Right ventricle myocardium inferior (tissue), 1 donor: Measurements from ENCODE around the gene NAALAD2. TPM values are rescaled to one million over a fixed set of nuclear protein-coding genes. Genes with fewer than 3 reads are reported as not detected.
"Not testable (repeated sequence)": the region's sequence is repeated elsewhere in the genome, so short reads cannot be mapped to it uniquely, and the experiment has no call there.

Source experiments
- ATAC-seq: fragments of 200-7000 bp; cut with Tn5 transposase; one replicate; pipeline ENCODE4 v1.9.1; 2020; ENCODE audit warnings: mild to moderate bottlenecking, moderate library complexity
- DNase-seq: peaks from one replicate; pipeline ENCODE4 v3.0.0; 2021; ENCODE audit errors: missing footprints
- intact Hi-C: fragments of 100-400 bp; cut with DNase I; formaldehyde crosslinking; loops from one replicate; pipeline ENCODE4 v1.11.0; 2022
- total RNA-seq: library from RNA; stranded (reverse); fragmentation: NEBNext Ultra II Directional; extraction: Animal tissue kit (Norgen Biotek cat#: 25700); gene quantifications from one replicate; pipeline ENCODE4 v1.2.1, GENCODE V29; 2021
- donor health status: DM: no; HTN: yes; CAD: no; lungs with severe emphysema.

NAALAD2 gene
- total RNA-seq, 1 donor from 2014 or later = 1.1 TPM

- intact Hi-C loops = no loop called here
These were observed 95.3 kb downstream of the NAALAD2 start for GRCh38 chr11:90229791-90230190.

DNA sequence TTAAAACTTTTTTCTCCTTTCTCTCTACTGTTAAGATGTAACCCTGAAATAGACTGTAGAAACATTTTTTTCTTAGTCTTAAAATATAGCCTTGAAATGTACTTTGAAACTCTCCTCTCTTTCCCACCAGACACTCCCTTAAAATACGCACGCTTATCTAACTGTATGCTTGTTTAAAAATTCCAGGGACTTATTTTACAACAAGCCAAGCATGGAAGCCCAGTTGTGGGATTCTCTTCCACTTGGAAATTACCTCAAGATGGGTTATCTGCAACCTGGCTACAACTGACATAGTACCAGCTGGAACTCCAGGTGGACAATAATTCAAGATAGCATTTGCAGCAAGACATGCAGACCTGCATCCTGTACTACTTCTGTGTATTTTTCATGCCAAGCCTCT is 100.5 kb downstream of the NAALAD2 start:
- intact Hi-C loops = no loop called here
- ATAC-seq (no peak), DNase-seq (no peak)

More at GRCh38 chr11:90229791-90230190, 95.3 kb downstream of the NAALAD2 start:
- DNase-seq = no peak
- no peak for ATAC-seq

DNA sequence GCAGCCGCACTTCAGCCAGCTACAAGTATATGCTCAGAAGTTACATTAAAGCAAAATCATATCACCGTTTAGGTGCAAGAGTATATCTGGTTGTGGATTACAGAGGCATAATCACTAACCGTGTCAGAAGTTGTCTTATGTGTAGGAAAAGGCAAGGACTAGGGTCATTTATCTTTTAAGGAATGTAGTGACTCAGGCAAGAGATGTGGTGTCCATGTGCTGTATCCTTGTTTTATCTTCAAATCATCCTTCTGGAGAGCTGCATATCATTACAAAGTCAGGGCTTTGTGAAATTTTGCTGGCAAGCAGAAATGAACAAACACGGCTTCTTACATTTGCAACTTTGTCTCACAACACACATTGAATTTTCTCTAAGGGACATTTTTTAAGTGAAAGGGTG is 101.1 kb downstream of the NAALAD2 start:
- ATAC-seq (no peak), DNase-seq (no peak)
- intact Hi-C loops = no loop called here

DNA sequence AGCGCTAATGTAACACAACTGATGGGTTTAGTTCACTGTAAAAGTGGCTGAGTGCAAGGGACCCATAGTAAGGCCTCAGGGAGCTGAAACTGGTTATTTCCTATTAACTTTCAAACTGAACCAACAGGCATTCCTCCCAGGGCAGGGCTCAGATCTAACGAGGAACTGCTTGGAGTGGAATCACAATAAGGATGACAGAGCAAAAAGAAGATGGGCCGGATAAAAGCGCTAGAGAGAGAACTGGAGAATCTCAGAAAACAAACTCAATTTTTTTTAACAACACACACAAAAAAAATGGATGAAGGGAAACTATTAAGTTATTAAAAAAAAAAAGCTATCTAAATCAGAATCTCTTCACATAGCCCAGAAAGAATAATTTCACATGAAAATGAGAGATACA is 102.5 kb downstream of the NAALAD2 start:
- ATAC-seq (no peak), DNase-seq (no peak)
- intact Hi-C loops = no loop called here

DNA sequence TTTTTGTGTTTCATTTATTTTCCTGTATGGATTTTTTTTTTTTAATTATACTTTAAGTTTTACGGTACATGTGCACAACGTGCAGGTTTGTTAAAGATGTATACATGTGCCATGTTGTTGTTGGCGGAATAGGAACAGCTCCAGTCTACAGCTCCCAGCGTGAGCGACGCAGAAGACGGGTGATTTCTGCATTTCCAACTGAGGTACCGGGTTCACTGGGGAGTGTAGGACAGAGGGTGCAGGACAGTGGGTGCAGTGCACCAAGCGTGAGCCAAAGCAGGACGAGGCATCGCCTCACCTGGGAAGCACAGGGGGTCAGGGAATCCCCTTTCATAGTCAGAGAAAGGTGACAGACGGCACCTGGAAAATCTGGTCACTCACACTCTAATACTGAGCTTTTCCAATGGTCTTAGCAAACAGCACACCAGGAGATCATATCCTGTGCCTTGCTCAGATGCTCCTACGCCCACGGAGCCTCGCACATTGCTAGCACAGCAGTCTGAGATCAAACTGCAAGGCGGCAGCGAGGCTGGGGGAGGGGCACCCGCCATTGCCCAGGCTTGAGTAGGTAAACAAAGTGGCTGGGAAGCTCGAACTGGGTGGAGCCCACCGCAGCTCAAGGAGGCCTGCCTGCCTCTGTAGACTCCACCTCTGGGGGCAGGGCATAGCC is 105.6 kb downstream of the NAALAD2 start:
- intact Hi-C loops, DNase-seq, ATAC-seq: not testable (repeated sequence)

DNA sequence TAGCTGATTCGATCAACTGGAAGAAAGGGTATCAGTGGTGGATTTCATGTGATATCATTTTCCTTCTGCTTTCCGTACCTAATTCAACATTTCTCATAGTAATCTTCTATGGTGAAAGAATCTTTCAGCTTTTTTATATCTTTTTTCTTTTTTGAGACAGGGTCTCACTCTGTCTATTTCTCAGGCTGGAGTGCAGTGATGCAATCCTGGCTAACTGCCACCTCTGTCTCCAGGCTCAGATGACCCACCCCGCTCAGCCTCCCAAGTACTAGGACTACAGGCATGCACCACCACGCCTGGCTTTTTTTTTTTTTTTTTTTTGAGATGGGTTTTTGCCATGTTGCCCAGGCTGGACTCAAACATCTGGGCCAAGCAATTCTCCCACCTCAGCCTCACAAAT is 107.0 kb downstream of the NAALAD2 start:
- intact Hi-C loops = no loop called here
- ATAC-seq (no peak), DNase-seq (no peak)

Other genes with a start within 250 kb of the NAALAD2 start
- gene TRIM49D1, start 212.4 kb upstream of the NAALAD2 start, total RNA-seq = not detected
- gene TRIM49D2, start 210.6 kb upstream of the NAALAD2 start, total RNA-seq = not detected
- not detected for gene TRIM64, start 168.6 kb upstream of the NAALAD2 start, total RNA-seq
- not detected for gene TRIM49C, start 103.6 kb upstream of the NAALAD2 start, total RNA-seq
- gene UBTFL1, start 48.7 kb upstream of the NAALAD2 start, total RNA-seq = not detected
- 42.7 TPM for gene CHORDC1, start 88.4 kb downstream of the NAALAD2 start, total RNA-seq